ENCODE data around the gene CACNB2.
"Not testable (repeated sequence)": the region's sequence is repeated elsewhere in the genome, so short reads cannot be mapped to it uniquely, and the experiment has no call there.

CACNB2 gene

GRCh38 chr10:18202680-18203460 is 62.6 kb downstream of the CACNB2 start:
- no peak for DNase-seq

- no peak for DNase-seq
These were observed 63.2 kb downstream of the CACNB2 start for GRCh38 chr10:18203471-18203870.

GRCh38 chr10:18204039-18204835 is 64.0 kb downstream of the CACNB2 start:
- no peak for DNase-seq

- no peak for DNase-seq
These were observed 65.0 kb downstream of the CACNB2 start for GRCh38 chr10:18205098-18205834.

GRCh38 chr10:18208186-18208585 is 68.0 kb downstream of the CACNB2 start:
- DNase-seq, result not testable (repeated sequence)

GRCh38 chr10:18209241-18209640 is 69.0 kb downstream of the CACNB2 start:
- no peak for DNase-seq

- DNase-seq, result no peak
These were observed 70.5 kb downstream of the CACNB2 start for GRCh38 chr10:18210711-18211110.

GRCh38 chr10:18211862-18212261 is 71.6 kb downstream of the CACNB2 start:
- no peak for DNase-seq

GRCh38 chr10:18213271-18213670 is 73.0 kb downstream of the CACNB2 start:
- no peak for DNase-seq

GRCh38 chr10:18214691-18215563 is 74.7 kb downstream of the CACNB2 start:
- DNase-seq, result no peak

GRCh38 chr10:18216482-18216881 is 76.3 kb downstream of the CACNB2 start:
- DNase-seq, result no peak

GRCh38 chr10:18217577-18217976 is 77.4 kb downstream of the CACNB2 start:
- no peak for DNase-seq

GRCh38 chr10:18219146-18219545 is 78.9 kb downstream of the CACNB2 start:
- DNase-seq, result no peak

- DNase-seq, result no peak
These were observed 80.9 kb downstream of the CACNB2 start for GRCh38 chr10:18221123-18221522.

GRCh38 chr10:18221882-18222281 is 81.7 kb downstream of the CACNB2 start:
- no peak for DNase-seq

- DNase-seq, result no peak
These were observed 82.6 kb downstream of the CACNB2 start for GRCh38 chr10:18222866-18223265.

GRCh38 chr10:18223898-18224297 is 83.7 kb downstream of the CACNB2 start:
- no peak for DNase-seq

- no peak for DNase-seq
These were observed 84.6 kb downstream of the CACNB2 start for GRCh38 chr10:18224626-18225445.

- DNase-seq, result no peak
These were observed 86.1 kb downstream of the CACNB2 start for GRCh38 chr10:18226336-18226735.

GRCh38 chr10:18229826-18230225 is 89.6 kb downstream of the CACNB2 start:
- no peak for DNase-seq

- DNase-seq, result no peak
These were observed 90.6 kb downstream of the CACNB2 start for GRCh38 chr10:18230794-18231193.

GRCh38 chr10:18231480-18231879 is 91.3 kb downstream of the CACNB2 start:
- no peak for DNase-seq

All from activated CD4-positive, alpha-beta T cell treated with anti-CD3 and anti-CD28 coated beads, Interleukin-2, amount 50 U/mL, for 4 hours (primary cell).